ENCODE measurements around the gene TUFM.
"Not testable (repeated sequence)": the region's sequence is repeated elsewhere in the genome, so short reads cannot be mapped to it uniquely, and the experiment has no call there.

Gene TUFM

DNA sequence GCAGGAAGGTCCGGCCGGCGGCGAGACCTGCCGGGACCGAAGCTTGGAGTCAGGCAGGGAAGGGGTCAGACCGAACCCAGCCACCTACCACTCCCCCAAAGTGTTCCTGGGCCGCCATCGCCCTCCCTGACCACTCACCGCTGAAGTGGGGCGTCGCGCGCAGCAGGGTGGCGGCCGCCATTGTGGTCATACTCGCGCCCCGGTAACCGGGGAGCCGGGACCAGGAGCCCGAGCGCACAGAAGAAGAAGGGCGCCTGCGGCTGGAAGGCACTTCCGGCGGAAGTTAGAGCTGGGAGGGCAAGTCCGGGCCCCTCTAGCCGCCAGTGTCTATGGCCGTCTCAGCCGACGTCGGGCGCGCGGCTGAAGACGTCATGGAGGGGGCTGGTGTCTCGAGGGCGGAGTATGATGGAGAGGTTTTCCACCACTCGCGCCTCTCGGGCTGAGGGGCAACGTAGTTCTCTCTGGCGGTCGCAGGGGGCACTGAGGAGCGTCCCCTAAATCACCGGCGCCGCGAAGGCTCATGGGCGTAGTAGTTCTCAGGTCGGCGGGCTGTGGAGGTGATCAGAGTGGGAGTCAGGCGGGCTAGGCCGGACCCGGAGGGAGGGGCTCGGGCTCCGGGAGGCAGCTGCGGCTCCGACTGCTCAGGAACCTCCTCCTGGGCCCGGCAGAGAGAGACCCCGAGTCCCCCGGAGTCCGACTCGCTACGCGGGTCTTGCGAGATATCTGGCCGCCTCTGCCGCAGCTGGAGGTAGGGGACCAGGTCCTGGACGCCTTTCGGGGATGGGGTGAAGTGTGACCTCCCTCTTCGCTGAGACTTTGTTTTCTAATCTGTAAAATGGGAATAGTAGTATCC lies at the start of gene TUFM:
Gene TUFM (minus strand): TSS at position 269 of the 853 bp plus-strand sequence. CDS start 79 bp downstream, at position 190.
- DNase-seq = peak; percentile 97

DNA sequence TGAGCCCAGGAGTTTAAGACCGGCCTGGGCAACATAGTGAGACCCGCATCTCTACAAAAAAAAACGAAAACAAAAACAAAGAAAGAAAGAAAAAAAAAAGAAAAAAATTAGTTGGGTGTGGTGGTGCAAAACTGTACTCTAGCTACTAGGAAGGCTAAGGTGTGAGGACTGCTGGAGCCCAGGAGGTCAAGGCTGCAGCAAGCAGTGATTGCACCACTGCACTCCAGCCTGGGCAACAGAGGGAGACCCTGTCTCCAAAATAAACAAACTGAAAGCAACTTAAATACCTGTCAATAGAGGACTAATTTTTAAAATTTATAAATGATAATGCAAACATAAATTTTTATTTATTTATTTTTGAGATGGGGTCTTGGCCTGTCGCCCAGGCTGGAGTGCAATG lies 49.5 kb upstream of the TUFM start:
- DNase-seq = no peak

GRCh38 chr16:28893291-28893690 lies 47.1 kb upstream of the TUFM start:
- no peak for DNase-seq

DNA sequence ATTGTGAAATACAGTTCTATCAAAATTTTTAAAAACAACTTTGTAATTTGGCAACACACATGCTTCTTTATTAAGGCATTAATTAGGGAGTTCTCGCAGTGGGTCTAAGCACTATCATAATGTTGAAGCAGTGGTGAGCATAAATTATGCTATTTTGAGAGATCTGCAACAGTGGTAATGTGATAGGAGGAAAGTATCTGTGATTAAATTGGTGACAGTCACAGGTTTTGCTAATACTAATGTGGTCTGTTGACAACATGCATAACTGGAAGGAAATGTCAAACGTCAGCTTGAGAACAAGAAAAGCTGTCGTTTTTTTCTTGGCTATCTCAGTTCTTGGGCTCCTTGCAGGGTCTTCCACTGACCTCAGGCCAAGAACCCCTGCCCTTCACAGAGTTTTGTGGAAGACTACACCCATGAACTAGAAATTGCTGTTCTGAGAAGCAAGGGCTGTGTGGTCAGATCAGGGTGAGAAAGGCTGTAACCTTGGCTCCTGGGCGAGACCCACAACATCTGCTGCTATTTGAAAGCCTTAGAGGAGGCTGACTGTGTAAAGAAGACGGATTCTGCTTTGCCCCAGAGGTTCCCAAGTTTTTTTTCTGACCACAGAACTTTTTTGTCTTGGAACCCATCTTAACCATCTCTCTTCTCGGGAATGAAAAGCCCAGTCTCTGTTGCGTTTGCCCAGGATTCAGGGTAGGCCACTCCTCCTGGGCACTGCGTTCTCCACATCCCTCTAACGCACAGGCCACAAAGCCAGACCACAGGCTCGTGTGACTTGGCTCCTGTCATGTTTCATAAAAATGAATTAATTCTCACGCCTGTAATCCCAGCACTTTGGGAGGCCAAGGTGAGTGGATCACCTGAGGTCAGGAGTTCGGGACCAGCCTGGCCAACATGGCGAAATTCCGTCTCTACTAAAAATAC lies 46.1 kb upstream of the TUFM start:
- no peak for DNase-seq

DNA sequence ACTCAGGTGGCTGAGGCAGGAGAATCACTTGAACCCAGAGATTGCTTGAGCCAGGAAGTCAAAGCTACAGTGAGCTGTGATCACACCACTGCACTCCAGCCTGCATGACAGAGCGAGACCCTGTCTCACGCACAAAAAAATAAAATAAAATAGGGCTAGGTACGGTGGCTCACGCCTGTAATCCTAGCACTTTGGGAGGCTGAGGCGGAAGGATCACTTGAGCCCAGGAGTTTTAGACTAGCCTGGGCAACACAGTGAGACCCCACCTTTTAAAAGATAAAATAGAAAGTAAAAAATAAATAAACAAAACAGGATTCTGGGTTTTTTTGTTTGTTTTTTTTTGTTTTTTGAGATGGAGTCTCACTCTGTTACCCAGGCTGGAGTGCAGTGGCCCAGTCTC lies 44.2 kb upstream of the TUFM start:
- not testable (repeated sequence) for DNase-seq

GRCh38 chr16:28886945-28887344 lies 40.8 kb upstream of the TUFM start:
- DNase-seq = no peak

DNA sequence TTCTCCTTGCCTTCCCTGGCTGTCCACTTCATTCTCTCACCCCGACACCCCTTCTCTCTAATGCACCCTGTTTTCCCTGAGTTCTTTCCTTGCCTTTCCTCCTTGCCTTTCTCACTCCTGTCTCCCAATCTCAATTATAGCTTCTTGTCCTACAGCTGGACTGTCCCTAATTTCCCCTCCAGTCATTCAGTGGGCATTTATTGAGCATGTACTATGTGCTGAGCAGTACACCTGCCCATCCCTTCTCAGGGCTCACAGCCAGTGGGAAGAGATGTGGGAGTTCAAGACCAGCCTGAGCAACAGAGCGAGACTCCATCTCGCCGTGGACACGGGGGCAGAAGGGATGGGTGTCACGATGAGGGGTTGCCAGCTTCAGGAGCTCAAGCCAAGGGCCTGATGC lies 37.9 kb upstream of the TUFM start:
- DNase-seq = no peak

- no peak for DNase-seq
Observed at GRCh38 chr16:28883221-28883996, 37.3 kb upstream of the TUFM start.

GRCh38 chr16:28882551-28883160 lies 36.5 kb upstream of the TUFM start:
- DNase-seq = no peak

GRCh38 chr16:28881565-28881964 lies 35.4 kb upstream of the TUFM start:
- not testable (repeated sequence) for DNase-seq

- no peak for DNase-seq
Observed at GRCh38 chr16:28880955-28881354, 34.8 kb upstream of the TUFM start.

- no peak for DNase-seq
Observed at GRCh38 chr16:28880589-28880915, 34.4 kb upstream of the TUFM start.

DNA sequence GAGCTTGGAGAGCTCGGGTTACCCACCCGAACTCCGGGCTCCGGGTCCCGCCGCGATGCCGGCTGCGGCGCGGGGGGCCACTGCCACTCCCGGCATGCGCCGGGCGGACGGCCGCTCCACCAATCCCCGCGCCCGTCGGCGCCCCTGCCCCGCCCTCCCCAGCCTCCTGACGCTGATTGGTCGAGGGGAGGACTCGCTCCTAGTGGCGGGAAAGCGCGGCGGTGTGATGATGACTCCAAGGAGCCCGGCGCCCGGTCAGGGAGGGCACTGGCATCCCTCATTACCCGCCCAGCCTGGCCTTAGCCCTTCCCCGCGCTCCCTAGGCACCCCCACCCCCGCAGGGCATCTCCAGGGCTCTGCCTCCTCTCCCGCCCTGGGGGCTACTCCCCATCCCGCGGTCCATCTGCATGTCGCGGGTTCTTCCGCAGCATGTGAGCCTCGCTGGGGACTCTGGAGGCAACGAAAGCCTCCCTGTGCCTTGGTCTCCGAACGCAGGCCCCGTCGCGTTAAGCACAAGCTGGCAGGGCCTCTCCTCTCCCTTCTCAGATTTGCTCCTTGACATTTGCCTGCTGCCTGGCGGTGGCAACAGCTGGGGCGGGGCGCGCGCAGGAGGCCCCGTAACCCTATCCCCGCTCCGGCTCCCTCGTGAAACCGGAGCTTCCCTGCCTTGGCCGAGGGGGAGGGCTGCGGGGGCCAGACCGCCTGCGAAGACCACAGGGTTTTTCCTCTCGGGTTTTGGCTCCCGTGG lies 33.9 kb upstream of the TUFM start:
- DNase-seq = peak; percentile 82

DNA sequence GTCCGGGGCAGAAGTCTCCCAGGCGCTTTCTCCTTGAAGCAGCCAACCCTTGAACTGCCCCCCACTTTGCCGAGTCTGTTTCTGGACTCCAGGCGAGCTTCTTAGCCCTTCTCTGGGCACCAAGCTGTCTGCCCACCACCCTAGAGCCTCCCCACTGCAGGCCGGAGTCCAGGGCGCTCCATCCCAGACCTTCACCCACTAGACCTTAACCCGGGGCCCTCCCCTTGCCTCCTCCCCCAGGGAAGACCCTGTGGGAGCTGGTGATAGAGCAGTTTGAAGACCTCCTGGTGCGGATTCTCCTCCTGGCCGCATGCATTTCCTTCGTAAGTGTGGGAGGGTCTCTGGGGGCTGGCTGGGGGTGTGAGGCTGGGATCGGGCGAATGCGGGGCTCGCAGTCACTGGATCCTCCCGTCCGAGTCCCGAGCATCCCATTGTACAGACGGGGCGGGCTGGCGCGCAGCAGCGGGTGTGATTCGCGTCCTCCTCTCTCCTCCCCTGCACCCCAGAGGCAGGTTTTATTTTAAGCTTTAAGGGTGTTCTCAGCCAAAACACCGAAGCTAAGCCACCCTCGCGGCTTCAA lies 33.2 kb upstream of the TUFM start:
- no peak for DNase-seq

DNA sequence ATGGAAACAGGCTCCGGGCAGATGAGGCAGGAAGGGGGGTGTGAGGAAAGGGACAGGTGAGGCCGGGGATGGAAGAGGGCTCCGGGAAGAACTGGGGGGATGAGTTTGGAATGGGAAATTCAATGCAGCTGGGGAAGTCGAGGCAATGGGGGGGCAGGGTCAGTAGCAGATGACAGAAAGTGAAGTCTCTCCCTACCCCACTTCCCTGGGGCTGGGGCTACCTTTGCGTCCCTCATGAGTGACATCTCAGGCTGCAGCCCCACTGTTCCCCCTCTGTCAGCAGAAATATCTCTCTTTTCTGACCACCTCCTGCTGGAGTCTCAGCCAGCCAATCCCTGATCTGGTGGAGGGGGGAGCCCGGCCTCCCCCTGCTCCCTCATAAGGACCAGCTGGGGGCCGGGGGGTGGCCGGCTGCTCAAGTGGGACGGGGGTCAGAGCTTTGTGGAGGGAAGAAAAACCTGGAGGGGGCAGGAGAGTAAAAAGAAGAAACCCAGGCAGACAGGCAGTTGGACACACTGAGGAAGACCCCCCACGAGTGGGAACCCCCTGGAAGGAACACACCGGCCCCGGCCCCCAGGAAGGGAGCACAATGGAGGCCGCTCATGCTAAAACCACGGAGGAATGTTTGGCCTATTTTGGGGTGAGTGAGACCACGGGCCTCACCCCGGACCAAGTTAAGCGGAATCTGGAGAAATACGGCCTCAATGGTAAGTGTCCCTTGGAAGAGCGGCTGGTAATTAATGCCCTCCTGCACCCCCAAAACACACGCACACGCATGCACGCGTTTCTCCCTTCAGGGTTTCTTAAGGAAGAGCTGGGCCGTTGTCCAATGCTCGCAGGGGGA lies 32.2 kb upstream of the TUFM start, which contains the start of gene ATP2A1:
Gene ATP2A1 (plus strand): TSS at position 406 of the 844 bp plus-strand sequence. CDS start 184 bp downstream, at position 590.
- no peak for DNase-seq

GRCh38 chr16:28877655-28878000 lies 31.5 kb upstream of the TUFM start:
- DNase-seq = no peak

- no peak for DNase-seq
Observed at GRCh38 chr16:28876973-28877654, 31.0 kb upstream of the TUFM start.

- DNase-seq = no peak
Observed at GRCh38 chr16:28876019-28876659, 30.0 kb upstream of the TUFM start.
